NCI-H2029 treated with DMSO at 0.1 percent for 48 hours (cell line): Measurements from ENCODE around the gene FOXO6.
A peak's percentile ranks its signal among the peaks of the same experiment; 100 is the strongest.
"Not testable (repeated sequence)": the region's sequence is repeated elsewhere in the genome, so short reads cannot be mapped to it uniquely, and the experiment has no call there.

Source experiments
- DNase-seq: peaks from one replicate; lab custom pipeline; 2025; lab: John Stamatoyannopoulos, UW

FOXO6 gene

GRCh38 chr1:41329662-41330587 is 31.3 kb upstream of the FOXO6 start:
- no peak for DNase-seq

GRCh38 chr1:41330588-41331545 is 30.4 kb upstream of the FOXO6 start:
- no peak for DNase-seq

GRCh38 chr1:41331546-41331917 is 29.7 kb upstream of the FOXO6 start:
- DNase-seq: no peak

- not testable (repeated sequence) for DNase-seq
These were observed 29.1 kb upstream of the FOXO6 start for GRCh38 chr1:41332161-41332560.

GRCh38 chr1:41333146-41333784 is 28.0 kb upstream of the FOXO6 start:
- no peak for DNase-seq

- DNase-seq: peak; percentile 46
These were observed 22.4 kb upstream of the FOXO6 start for GRCh38 chr1:41338820-41339219.

- DNase-seq: peak; percentile 91
These were observed 20.4 kb upstream of the FOXO6 start for GRCh38 chr1:41340655-41341364.

GRCh38 chr1:41341365-41341683 is 19.9 kb upstream of the FOXO6 start:
- no peak for DNase-seq

- DNase-seq: peak; percentile 96
These were observed 19.3 kb upstream of the FOXO6 start for GRCh38 chr1:41341772-41342562.

GRCh38 chr1:41342774-41343355 is 18.4 kb upstream of the FOXO6 start:
- DNase-seq: no peak

GRCh38 chr1:41343790-41344699 is 17.2 kb upstream of the FOXO6 start:
- no peak for DNase-seq

- no peak for DNase-seq
These were observed 16.5 kb upstream of the FOXO6 start for GRCh38 chr1:41344708-41345159.

- DNase-seq: no peak
These were observed 15.7 kb upstream of the FOXO6 start for GRCh38 chr1:41345434-41346075.

- no peak for DNase-seq
These were observed 14.0 kb upstream of the FOXO6 start for GRCh38 chr1:41347276-41347675.

- no peak for DNase-seq
These were observed 12.8 kb upstream of the FOXO6 start for GRCh38 chr1:41348394-41348793.

- DNase-seq: no peak
These were observed 11.7 kb upstream of the FOXO6 start for GRCh38 chr1:41349361-41350054.

- no peak for DNase-seq
These were observed 11.2 kb upstream of the FOXO6 start for GRCh38 chr1:41350055-41350378.
